ENCODE data around the gene ZNF331. TPM values are rescaled to one million over a fixed set of nuclear protein-coding genes. Genes with fewer than 3 reads are reported as not detected.

The ZNF331 gene
- total RNA-seq, 4 donors from 2014 or later = 2.8 to 15.8 (median 7.9) TPM

- Histone ChIP-seq H3K27ac (no peak overlapping the region), H3K27me3 (no peaks in the 10 kb centered on the region), H3K9me3 (peaks cover 0 to 20% (median 4%) of the 10 kb centered on the region in 3 donors), H3K36me3 (no peaks in the 10 kb centered on the region), H3K4me1 (peaks cover 6 to 20% (median 6%) of the 10 kb centered on the region in 3 donors), H3K4me3 (no peak overlapping the region)
- no peak for DNase-seq
- TF ChIP-seq POLR2A (IDR thresholded peaks at IDR 0.05) = no peak
- TF ChIP-seq CTCF (IDR thresholded peaks at IDR 0.05) = no peak
- intact Hi-C loops (cut with DNase I) = no loop called here
- 57 to 64% methylated on average over 1 of the region's 1 CpG for WGBS, 2 donors
These were observed 19.2 kb upstream of the ZNF331 start for GRCh38 chr19:53518716-53519115.

DNA sequence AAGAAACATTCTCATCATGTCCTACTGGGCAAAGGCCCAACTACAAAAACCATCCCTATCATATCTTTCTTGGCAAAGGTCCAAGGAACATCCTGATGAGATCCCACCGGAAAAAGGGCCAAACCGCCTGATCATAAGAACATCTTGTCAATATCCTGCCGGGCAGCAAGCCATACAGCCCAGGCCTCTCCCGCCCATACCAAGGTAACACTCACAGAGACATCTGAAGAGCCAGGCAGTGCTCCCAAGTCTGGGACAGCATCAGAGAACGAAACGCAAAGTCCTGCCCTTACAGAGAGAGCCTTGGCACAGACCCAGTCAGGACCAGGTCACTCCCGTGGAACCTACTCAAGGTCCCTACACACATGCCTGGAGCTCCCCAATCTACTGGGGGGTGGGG is 18.5 kb upstream of the ZNF331 start:
- intact Hi-C loops (cut with DNase I) = no loop called here
- peaks cover 6 to 20% (median 6%) of the 10 kb centered on the region in 3 donors for H3K4me1 ChIP-seq
- no peak overlapping the region for H3K4me3 ChIP-seq
- peak overlapping the region in 2 of 4 donors; percentile 78 to 87 for H3K27ac ChIP-seq
- no peaks in the 10 kb centered on the region for H3K27me3 ChIP-seq
- H3K9me3 ChIP-seq = peaks cover 0 to 24% (median 4%) of the 10 kb centered on the region in 3 donors
- no peak for TF ChIP-seq CTCF (IDR thresholded peaks at IDR 0.05)
- no peak for TF ChIP-seq POLR2A (IDR thresholded peaks at IDR 0.05)
- H3K36me3 ChIP-seq = no peaks in the 10 kb centered on the region
- 93 to 96% methylated on average over 3 to 4 of the region's 7 CpGs for WGBS, 2 donors
- DNase-seq = no peak

DNA sequence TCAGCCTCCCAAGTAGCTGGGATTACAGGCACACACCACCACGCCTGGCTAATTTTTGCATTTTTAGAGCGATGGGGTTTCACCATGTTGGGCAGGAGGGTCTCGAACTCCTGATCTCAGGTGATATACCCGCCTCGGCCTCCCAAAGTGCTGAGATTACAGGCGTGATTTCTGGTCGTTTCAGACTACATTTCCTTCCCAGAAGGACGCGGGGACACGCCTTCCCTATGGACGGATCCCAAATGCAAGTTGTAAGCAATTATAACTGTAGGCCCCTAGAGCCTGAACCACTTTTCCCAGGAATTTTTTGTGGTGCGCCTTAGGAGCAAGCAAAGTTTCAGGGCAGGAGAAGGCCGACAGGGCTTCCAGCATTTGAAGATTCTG is 17.8 kb upstream of the ZNF331 start:
- intact Hi-C loops (cut with DNase I) = no loop called here
- Histone ChIP-seq H3K27ac (peak overlapping the region; percentile 64 to 87 (median 78)), H3K9me3 (peaks cover 0 to 24% (median 4%) of the 10 kb centered on the region in 3 donors), H3K4me1 (peaks cover 6 to 20% (median 6%) of the 10 kb centered on the region in 3 donors), H3K4me3 (peak overlapping the region; percentile 41 to 71 (median 56)), H3K27me3 (no peaks in the 10 kb centered on the region), H3K36me3 (no peaks in the 10 kb centered on the region)
- 65 to 87% methylated on average over 9 to 12 of the region's 13 CpGs for WGBS, 2 donors
- TF ChIP-seq CTCF (IDR thresholded peaks at IDR 0.05) = no peak
- TF ChIP-seq POLR2A (IDR thresholded peaks at IDR 0.05) = no peak
- no peak for DNase-seq

- Histone ChIP-seq H3K9me3 (peaks cover 0 to 30% (median 8%) of the 10 kb centered on the region in 3 donors), H3K27me3 (no peaks in the 10 kb centered on the region), H3K4me1 (peaks cover 6 to 20% (median 6%) of the 10 kb centered on the region in 3 donors), H3K36me3 (no peaks in the 10 kb centered on the region), H3K27ac (peak overlapping the region; percentile 64 to 87 (median 78)), H3K4me3 (peak overlapping the region; percentile 41 to 71 (median 56))
- WGBS, 2 donors = 7 to 16% methylated on average over 4 to 12 of the region's 46 CpGs
- intact Hi-C loops (cut with DNase I) = no loop called here
- TF ChIP-seq CTCF (IDR thresholded peaks at IDR 0.05) (peak in 1 of 6 experiments; percentile 20), POLR2A (IDR thresholded peaks at IDR 0.05) (no peak)
- peak; percentile 75 for DNase-seq
These were observed 17.2 kb upstream of the ZNF331 start for GRCh38 chr19:53520547-53521372.

Measured in esophagus squamous epithelium (tissue), 5 donors.